Measurements from ENCODE around the gene SPATC1L.
"Not testable (repeated sequence)": the region's sequence is repeated elsewhere in the genome, so short reads cannot be mapped to it uniquely, and the experiment has no call there.

SPATC1L gene

GRCh38 chr21:46149205-46149901, 34.9 kb downstream of the SPATC1L start:
- Histone ChIP-seq H3K9ac (ENCODE audit: low read depth in 1 of 2, low read length in 2 of 2) (no peak overlapping the region), H3K4me1 (ENCODE audit: control insufficient read depth in 2 of 2, insufficient read depth in 2 of 2, low read length in 2 of 2) (peaks cover 5 to 6% of the 10 kb centered on the region in 2 donors), H3K4me3 (ENCODE audit: low read length in 2 of 2) (no peak overlapping the region), H3K36me3 (ENCODE audit: control insufficient read depth in 2 of 2, insufficient read depth in 2 of 2, low read length in 2 of 2) (no peaks in the 10 kb centered on the region), H3K27ac (ENCODE audit: low read depth in 2 of 2, low read length in 2 of 2) (no peak overlapping the region), H3K9me3 (ENCODE audit: control insufficient read depth in 2 of 2, low read length in 2 of 2) (no peaks in the 10 kb centered on the region), H3K27me3 (ENCODE audit: control insufficient read depth in 2 of 2, insufficient read depth in 2 of 2, low read length in 2 of 2) (no peaks in the 10 kb centered on the region)

DNA sequence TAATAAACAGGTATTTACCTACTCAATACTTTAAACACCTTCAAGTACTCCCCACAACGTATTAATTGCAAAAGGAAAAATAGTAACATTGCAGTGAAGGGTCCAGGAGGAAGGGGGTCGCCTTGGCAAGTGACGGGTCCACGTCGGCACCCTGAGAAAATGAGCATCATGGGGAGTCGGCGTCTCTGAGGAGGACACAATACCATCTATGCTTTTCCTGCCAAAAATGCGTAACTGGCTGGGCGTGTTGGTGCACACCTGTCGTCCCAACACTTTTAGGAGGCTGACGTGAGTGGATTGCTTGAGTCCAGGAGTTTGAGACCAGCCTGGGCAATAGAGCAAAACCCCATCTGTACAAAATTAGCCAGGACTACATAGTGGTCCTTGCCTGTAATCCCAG, 36.2 kb downstream of the SPATC1L start:
- H3K27me3 ChIP-seq (ENCODE audit: control insufficient read depth in 2 of 2, insufficient read depth in 2 of 2, low read length in 2 of 2): no peaks in the 10 kb centered on the region
- peaks cover 7 to 9% of the 10 kb centered on the region in 2 donors for H3K4me1 ChIP-seq (ENCODE audit: control insufficient read depth in 2 of 2, insufficient read depth in 2 of 2, low read length in 2 of 2)
- H3K36me3 ChIP-seq (ENCODE audit: control insufficient read depth in 2 of 2, insufficient read depth in 2 of 2, low read length in 2 of 2): no peaks in the 10 kb centered on the region
- no peak overlapping the region for H3K4me3 ChIP-seq (ENCODE audit: low read length in 2 of 2)
- H3K27ac ChIP-seq (ENCODE audit: low read depth in 2 of 2, low read length in 2 of 2): no peak overlapping the region
- H3K9me3 ChIP-seq (ENCODE audit: control insufficient read depth in 2 of 2, low read length in 2 of 2): no peaks in the 10 kb centered on the region
- H3K9ac ChIP-seq (ENCODE audit: low read depth in 1 of 2, low read length in 2 of 2): no peak overlapping the region

- H3K36me3 ChIP-seq (ENCODE audit: control insufficient read depth in 2 of 2, insufficient read depth in 2 of 2, low read length in 2 of 2); H3K9ac ChIP-seq (ENCODE audit: low read depth in 1 of 2, low read length in 2 of 2); H3K4me3 ChIP-seq (ENCODE audit: low read length in 2 of 2); H3K9me3 ChIP-seq (ENCODE audit: control insufficient read depth in 2 of 2, low read length in 2 of 2); H3K27ac ChIP-seq (ENCODE audit: low read depth in 2 of 2, low read length in 2 of 2); H3K4me1 ChIP-seq (ENCODE audit: control insufficient read depth in 2 of 2, insufficient read depth in 2 of 2, low read length in 2 of 2); H3K27me3 ChIP-seq (ENCODE audit: control insufficient read depth in 2 of 2, insufficient read depth in 2 of 2, low read length in 2 of 2): not testable (repeated sequence)
These were observed 36.8 kb downstream of the SPATC1L start for GRCh38 chr21:46147429-46147828.

- Histone ChIP-seq H3K9me3 (ENCODE audit: control insufficient read depth in 2 of 2, low read length in 2 of 2) (no peaks in the 10 kb centered on the region), H3K27me3 (ENCODE audit: control insufficient read depth in 2 of 2, insufficient read depth in 2 of 2, low read length in 2 of 2) (no peaks in the 10 kb centered on the region), H3K9ac (ENCODE audit: low read depth in 1 of 2, low read length in 2 of 2) (no peak overlapping the region), H3K36me3 (ENCODE audit: control insufficient read depth in 2 of 2, insufficient read depth in 2 of 2, low read length in 2 of 2) (no peaks in the 10 kb centered on the region), H3K4me1 (ENCODE audit: control insufficient read depth in 2 of 2, insufficient read depth in 2 of 2, low read length in 2 of 2) (peaks cover 4 to 5% of the 10 kb centered on the region in 2 donors), H3K27ac (ENCODE audit: low read depth in 2 of 2, low read length in 2 of 2) (no peak overlapping the region), H3K4me3 (ENCODE audit: low read length in 2 of 2) (no peak overlapping the region)
These were observed 37.4 kb downstream of the SPATC1L start for GRCh38 chr21:46146856-46147255.

- Histone ChIP-seq H3K9me3 (ENCODE audit: control insufficient read depth in 2 of 2, low read length in 2 of 2) (no peaks in the 10 kb centered on the region), H3K27ac (ENCODE audit: low read depth in 2 of 2, low read length in 2 of 2) (no peak overlapping the region), H3K4me3 (ENCODE audit: low read length in 2 of 2) (no peak overlapping the region), H3K36me3 (ENCODE audit: control insufficient read depth in 2 of 2, insufficient read depth in 2 of 2, low read length in 2 of 2) (no peaks in the 10 kb centered on the region), H3K27me3 (ENCODE audit: control insufficient read depth in 2 of 2, insufficient read depth in 2 of 2, low read length in 2 of 2) (no peaks in the 10 kb centered on the region), H3K4me1 (ENCODE audit: control insufficient read depth in 2 of 2, insufficient read depth in 2 of 2, low read length in 2 of 2) (peaks cover 4 to 5% of the 10 kb centered on the region in 2 donors), H3K9ac (ENCODE audit: low read depth in 1 of 2, low read length in 2 of 2) (no peak overlapping the region)
These were observed 38.2 kb downstream of the SPATC1L start for GRCh38 chr21:46145840-46146691.

DNA sequence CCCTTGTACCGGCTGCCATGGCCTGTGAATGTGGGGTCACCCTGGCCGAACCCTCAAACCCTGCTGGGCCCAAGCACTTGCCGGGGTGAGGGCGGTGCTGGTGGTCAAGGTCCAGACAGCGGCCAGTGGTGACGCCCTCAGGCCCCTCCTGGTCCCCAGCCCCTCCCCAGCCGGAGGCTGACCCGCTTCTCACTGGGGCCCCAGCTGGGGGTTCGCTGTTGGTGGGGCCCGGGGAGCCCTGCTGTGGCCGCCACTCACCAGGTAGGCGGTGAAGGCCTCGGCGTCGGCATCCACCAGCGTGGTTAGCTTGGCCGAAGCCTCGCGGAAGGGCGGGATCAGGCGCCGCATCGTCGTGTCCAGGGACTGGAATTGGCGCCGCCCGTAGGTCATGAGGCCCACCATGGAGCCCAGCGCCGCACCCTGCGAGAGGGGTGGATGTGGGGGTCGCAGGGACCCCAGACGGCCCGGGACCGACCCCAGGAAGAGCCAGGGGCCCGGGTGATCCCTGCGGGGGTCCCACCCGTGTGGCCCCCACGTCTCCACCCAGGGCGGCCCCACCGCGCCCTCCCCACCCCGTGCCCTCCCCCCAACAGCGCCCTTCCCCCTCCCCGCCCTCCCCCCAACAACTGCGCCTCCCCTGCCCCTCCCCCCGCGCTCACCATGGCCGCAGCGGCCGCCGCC, 39.0 kb downstream of the SPATC1L start:
- no peaks in the 10 kb centered on the region for H3K9me3 ChIP-seq (ENCODE audit: control insufficient read depth in 2 of 2, low read length in 2 of 2)
- no peak overlapping the region for H3K9ac ChIP-seq (ENCODE audit: low read depth in 1 of 2, low read length in 2 of 2)
- no peak overlapping the region for H3K4me3 ChIP-seq (ENCODE audit: low read length in 2 of 2)
- no peaks in the 10 kb centered on the region for H3K36me3 ChIP-seq (ENCODE audit: control insufficient read depth in 2 of 2, insufficient read depth in 2 of 2, low read length in 2 of 2)
- no peak overlapping the region for H3K27ac ChIP-seq (ENCODE audit: low read depth in 2 of 2, low read length in 2 of 2)
- H3K27me3 ChIP-seq (ENCODE audit: control insufficient read depth in 2 of 2, insufficient read depth in 2 of 2, low read length in 2 of 2): no peaks in the 10 kb centered on the region
- peaks cover 4 to 5% of the 10 kb centered on the region in 2 donors for H3K4me1 ChIP-seq (ENCODE audit: control insufficient read depth in 2 of 2, insufficient read depth in 2 of 2, low read length in 2 of 2)

DNA sequence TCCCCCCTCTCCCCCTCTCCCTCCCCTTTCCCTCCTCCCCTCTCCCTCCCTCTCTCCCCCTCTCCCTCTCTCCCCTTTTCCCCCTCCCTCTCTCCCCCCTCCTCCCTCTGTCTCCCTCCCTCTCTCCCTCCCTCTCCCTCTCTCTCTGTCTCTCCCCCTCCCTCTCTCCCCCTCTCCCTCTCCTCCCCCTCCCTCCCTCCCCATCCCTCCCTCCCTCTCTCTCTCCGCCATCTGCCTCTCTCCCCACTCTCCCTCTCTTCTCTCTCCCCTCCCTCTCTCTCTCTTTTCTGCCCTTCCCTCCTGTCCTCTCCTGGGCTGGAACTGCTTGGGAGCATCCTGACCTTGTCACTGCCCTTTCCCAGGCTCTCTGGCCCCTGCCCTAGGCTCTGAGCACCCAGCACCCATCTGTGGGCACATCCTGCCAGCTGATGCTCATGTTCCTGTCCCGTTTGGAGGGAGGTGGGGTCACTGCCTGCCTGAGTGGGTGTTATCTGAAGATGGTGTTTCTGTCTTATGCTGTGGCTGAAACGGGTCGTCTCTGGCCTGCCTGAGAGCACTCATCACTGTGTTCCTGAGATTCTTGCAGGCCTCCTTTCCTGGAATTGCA, 39.7 kb downstream of the SPATC1L start:
- Histone ChIP-seq H3K9me3 (ENCODE audit: control insufficient read depth in 2 of 2, low read length in 2 of 2) (no peaks in the 10 kb centered on the region), H3K4me1 (ENCODE audit: control insufficient read depth in 2 of 2, insufficient read depth in 2 of 2, low read length in 2 of 2) (peaks cover 4 to 5% of the 10 kb centered on the region in 2 donors), H3K36me3 (ENCODE audit: control insufficient read depth in 2 of 2, insufficient read depth in 2 of 2, low read length in 2 of 2) (no peaks in the 10 kb centered on the region), H3K27ac (ENCODE audit: low read depth in 2 of 2, low read length in 2 of 2) (no peak overlapping the region), H3K27me3 (ENCODE audit: control insufficient read depth in 2 of 2, insufficient read depth in 2 of 2, low read length in 2 of 2) (peaks cover 0 to 5% of the 10 kb centered on the region in 2 donors), H3K4me3 (ENCODE audit: low read length in 2 of 2) (no peak overlapping the region), H3K9ac (ENCODE audit: low read depth in 1 of 2, low read length in 2 of 2) (no peak overlapping the region)

DNA sequence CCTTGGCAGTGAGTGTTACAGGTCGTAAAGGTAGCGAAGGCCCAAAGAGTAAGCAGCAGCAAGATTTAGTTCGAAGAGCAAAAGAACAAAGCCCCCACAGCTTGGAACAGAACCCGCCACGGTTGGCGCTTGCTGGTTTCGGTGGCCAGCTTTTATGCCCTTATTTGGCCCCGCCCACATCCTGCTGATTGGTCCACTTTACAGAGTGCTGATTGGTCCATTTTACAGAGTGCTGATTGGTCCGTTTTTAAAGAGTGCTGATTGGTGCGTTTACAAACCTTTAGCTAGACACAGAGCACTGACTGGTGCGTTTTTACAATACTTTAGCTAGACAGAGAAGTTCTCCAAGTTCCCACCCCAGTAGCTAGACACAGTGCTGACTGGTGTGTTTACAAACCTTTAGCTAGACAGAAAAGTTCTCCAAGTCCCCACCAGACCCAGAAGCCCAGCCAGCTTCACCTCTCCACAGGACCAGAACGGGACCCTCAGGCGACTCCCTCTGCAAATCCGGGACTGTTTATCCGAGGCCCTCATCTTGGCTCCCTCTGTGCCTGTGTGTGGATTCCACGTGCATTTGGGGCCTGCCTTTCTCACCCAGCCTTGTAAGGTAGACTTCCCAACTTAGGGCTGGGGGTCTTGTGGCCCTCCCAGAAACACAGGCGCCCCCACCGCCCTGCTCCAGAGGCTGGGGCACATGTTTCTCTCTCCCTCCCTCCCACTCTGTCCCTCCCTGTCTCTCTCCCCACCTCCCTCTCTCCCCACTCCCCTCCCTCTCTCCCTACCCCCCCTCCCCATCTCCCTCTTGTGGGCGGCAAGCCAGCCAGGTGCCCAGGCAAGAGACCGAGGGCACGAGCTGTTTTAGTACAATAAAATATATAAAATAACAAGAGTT, 41.4 kb downstream of the SPATC1L start:
- peaks cover 4 to 5% of the 10 kb centered on the region in 2 donors for H3K4me1 ChIP-seq (ENCODE audit: control insufficient read depth in 2 of 2, insufficient read depth in 2 of 2, low read length in 2 of 2)
- H3K4me3 ChIP-seq (ENCODE audit: low read length in 2 of 2): no peak overlapping the region
- H3K27ac ChIP-seq (ENCODE audit: low read depth in 2 of 2, low read length in 2 of 2): no peak overlapping the region
- H3K9me3 ChIP-seq (ENCODE audit: control insufficient read depth in 2 of 2, low read length in 2 of 2): no peaks in the 10 kb centered on the region
- H3K36me3 ChIP-seq (ENCODE audit: control insufficient read depth in 2 of 2, insufficient read depth in 2 of 2, low read length in 2 of 2): no peaks in the 10 kb centered on the region
- peaks cover 0 to 5% of the 10 kb centered on the region in 2 donors for H3K27me3 ChIP-seq (ENCODE audit: control insufficient read depth in 2 of 2, insufficient read depth in 2 of 2, low read length in 2 of 2)
- no peak overlapping the region for H3K9ac ChIP-seq (ENCODE audit: low read depth in 1 of 2, low read length in 2 of 2)

DNA sequence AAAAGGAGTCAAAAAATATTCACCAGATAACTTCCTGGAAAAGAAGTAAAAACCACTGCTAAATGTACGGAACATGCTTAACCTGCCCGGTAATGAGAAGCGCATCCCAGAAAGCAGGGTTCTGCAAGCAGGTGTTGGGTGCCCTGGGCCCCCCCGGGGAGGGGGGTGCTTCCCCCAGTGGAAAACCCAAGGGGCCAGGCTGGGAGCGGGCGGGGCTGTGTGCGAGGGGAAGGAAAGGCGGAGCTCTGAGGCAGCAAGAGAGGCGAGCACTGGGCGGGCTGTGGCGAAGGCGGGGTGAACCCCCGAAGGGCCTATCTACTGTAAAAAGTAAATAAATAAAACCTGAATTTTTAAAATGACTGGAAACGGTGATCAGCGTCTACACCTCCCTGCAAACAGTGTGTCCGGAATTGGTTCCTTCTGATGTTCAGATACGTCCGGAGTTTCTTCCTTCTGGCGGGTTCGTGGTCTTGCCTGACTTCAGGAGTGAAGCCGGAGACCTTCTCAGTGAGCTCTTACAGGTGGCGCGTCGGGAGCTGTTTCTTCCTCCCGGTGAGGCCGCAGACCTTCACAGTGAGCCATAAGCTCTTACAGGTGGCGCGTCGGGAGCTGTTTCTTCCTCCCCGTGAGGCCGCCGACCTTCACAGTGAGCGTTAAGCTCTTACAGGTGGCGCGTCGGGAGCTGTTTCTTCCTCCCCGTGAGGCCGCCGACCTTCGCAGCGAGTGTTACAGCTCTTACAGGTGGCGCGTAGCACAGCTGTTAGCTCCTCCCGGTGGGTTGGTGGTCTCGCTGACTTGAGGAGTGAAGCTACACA, 42.3 kb downstream of the SPATC1L start:
- peaks cover 4 to 5% of the 10 kb centered on the region in 2 donors for H3K4me1 ChIP-seq (ENCODE audit: control insufficient read depth in 2 of 2, insufficient read depth in 2 of 2, low read length in 2 of 2)
- no peak overlapping the region for H3K4me3 ChIP-seq (ENCODE audit: low read length in 2 of 2)
- no peak overlapping the region for H3K9ac ChIP-seq (ENCODE audit: low read depth in 1 of 2, low read length in 2 of 2)
- peaks cover 0 to 5% of the 10 kb centered on the region in 2 donors for H3K27me3 ChIP-seq (ENCODE audit: control insufficient read depth in 2 of 2, insufficient read depth in 2 of 2, low read length in 2 of 2)
- H3K27ac ChIP-seq (ENCODE audit: low read depth in 2 of 2, low read length in 2 of 2): no peak overlapping the region
- no peaks in the 10 kb centered on the region for H3K9me3 ChIP-seq (ENCODE audit: control insufficient read depth in 2 of 2, low read length in 2 of 2)
- H3K36me3 ChIP-seq (ENCODE audit: control insufficient read depth in 2 of 2, insufficient read depth in 2 of 2, low read length in 2 of 2): no peaks in the 10 kb centered on the region

Measured in mucosa of rectum (tissue), 2 donors.